H9 (cell line): ENCODE data around the gene SPTAN1. TPM values are rescaled to one million over a fixed set of nuclear protein-coding genes. Genes with fewer than 3 reads are reported as not detected.

Source experiments
- DNase-seq: peaks from one replicate; pipeline ENCODE4 v3.0.0-alpha.2; 2017
- H2AFZ ChIP-seq: one replicate; pipeline ENCODE4 v1.6.1; 2013; ENCODE audit warnings: mild to moderate bottlenecking, low read length, control low read depth, moderate library complexity
- H2AK5ac ChIP-seq: 2 replicates; pipeline ENCODE4 v1.6.1; 2013; ENCODE audit warnings: low read length, control low read depth, mixed read lengths; ENCODE audit not compliant: insufficient read length
- H2BK120ac ChIP-seq: one replicate; pipeline ENCODE4 v1.6.1; 2013; ENCODE audit warnings: low read depth, mild to moderate bottlenecking, low read length, control low read depth, inconsistent platforms; ENCODE audit not compliant: poor library complexity, severe bottlenecking
- H2BK12ac ChIP-seq: 2 replicates; pipeline ENCODE4 v1.6.1; 2013; ENCODE audit warnings: low read length, control low read depth, mixed read lengths, low read depth; ENCODE audit not compliant: insufficient read length
- H2BK15ac ChIP-seq: 2 replicates; pipeline ENCODE4 v1.6.1; 2013; ENCODE audit warnings: low read depth, low read length, control low read depth
- H2BK20ac ChIP-seq: one replicate; pipeline ENCODE4 v1.6.1; 2013; ENCODE audit warnings: low read depth, mild to moderate bottlenecking, low read length, control low read depth, inconsistent platforms; ENCODE audit not compliant: poor library complexity, severe bottlenecking
- H2BK5ac ChIP-seq: 2 replicates; pipeline ENCODE4 v1.6.1; 2013; ENCODE audit warnings: low read length, control low read depth, mixed read lengths; ENCODE audit not compliant: insufficient read length
- H3K14ac ChIP-seq: 2 replicates; pipeline ENCODE4 v1.6.1; 2013; ENCODE audit warnings: low read length, control low read depth; ENCODE audit not compliant: insufficient read depth
- H3K18ac ChIP-seq: 2 replicates; pipeline ENCODE4 v1.6.1; 2013; ENCODE audit warnings: low read depth, mild to moderate bottlenecking, mixed read lengths, low read length, control low read depth; ENCODE audit not compliant: insufficient read length
- H3K23ac ChIP-seq: 2 replicates; pipeline ENCODE4 v1.6.1; 2013; ENCODE audit warnings: low read length, control low read depth, mixed read lengths, low read depth; ENCODE audit not compliant: insufficient read length
- H3K23me2 ChIP-seq: 2 replicates; pipeline ENCODE4 v1.6.1; 2013; ENCODE audit warnings: low read depth, mild to moderate bottlenecking, mixed read lengths, low read length, control low read depth; ENCODE audit not compliant: insufficient read length, poor library complexity, severe bottlenecking
- H3K27ac ChIP-seq: 2 replicates; pipeline ENCODE4 v1.5.1; 2013; ENCODE audit warnings: low read length, control low read depth, mixed read lengths, low read depth; ENCODE audit not compliant: insufficient read length
- H3K27me3 ChIP-seq: 2 replicates; pipeline ENCODE4 v1.6.1; 2013; ENCODE audit warnings: low read length, control low read depth, inconsistent platforms; ENCODE audit not compliant: insufficient read depth
- H3K4ac ChIP-seq: 2 replicates; pipeline ENCODE4 v1.6.1; 2013; ENCODE audit warnings: low read depth, mild to moderate bottlenecking, control low read depth, inconsistent platforms, low read length, moderate library complexity
- H3K4me1 ChIP-seq: 2 replicates; pipeline ENCODE4 v1.6.1; 2013; ENCODE audit warnings: low read length, control low read depth, inconsistent platforms; ENCODE audit not compliant: insufficient read depth
- H3K4me2 ChIP-seq: 2 replicates; pipeline ENCODE4 v1.6.1; 2013; ENCODE audit warnings: low read length, control low read depth, mixed read lengths; ENCODE audit not compliant: insufficient read length, insufficient read depth
- H3K56ac ChIP-seq: 2 replicates; pipeline ENCODE4 v1.6.1; 2013; ENCODE audit warnings: low read depth, mild to moderate bottlenecking, mixed read lengths, low read length, control low read depth; ENCODE audit not compliant: insufficient read length
- H3K79me1 ChIP-seq: 2 replicates; pipeline ENCODE4 v1.6.1; 2013; ENCODE audit warnings: low read depth, mild to moderate bottlenecking, moderate library complexity, low read length, control low read depth, inconsistent platforms; ENCODE audit not compliant: insufficient read depth, poor library complexity, severe bottlenecking
- H3K79me2 ChIP-seq: 2 replicates; pipeline ENCODE4 v1.6.1; 2013; ENCODE audit warnings: low read length, control low read depth, inconsistent platforms; ENCODE audit not compliant: insufficient read depth
- H3K9ac ChIP-seq: 2 replicates; pipeline ENCODE4 v1.6.1; 2013; ENCODE audit warnings: low read length, control low read depth, mixed read lengths; ENCODE audit not compliant: insufficient read length; ENCODE audit errors: extremely low read depth
- H3K9me3 ChIP-seq: one replicate; pipeline ENCODE4 v1.6.1; 2013; ENCODE audit warnings: low read depth, low read length, inconsistent platforms; ENCODE audit not compliant: control insufficient read depth
- H3T11ph ChIP-seq: one replicate; pipeline ENCODE4 v1.6.1; 2013; ENCODE audit warnings: mild to moderate bottlenecking, low read length, control low read depth, inconsistent platforms
- H4K20me1 ChIP-seq: one replicate; pipeline ENCODE4 v1.6.1; 2013; ENCODE audit not compliant: control insufficient read depth, insufficient read length, insufficient read depth
- H4K5ac ChIP-seq: 2 replicates; pipeline ENCODE4 v1.6.1; 2013; ENCODE audit warnings: low read depth, mild to moderate bottlenecking, mixed read lengths, low read length, control low read depth; ENCODE audit not compliant: insufficient read length
- H4K8ac ChIP-seq: replicated peaks from 2 replicates; pipeline ENCODE4 v1.6.1; 2013; ENCODE audit warnings: low read length, control low read depth, mixed read lengths, low read depth; ENCODE audit not compliant: insufficient read length
- H4K91ac ChIP-seq: 2 replicates; pipeline ENCODE4 v1.6.1; 2013; ENCODE audit warnings: low read depth, mild to moderate bottlenecking, moderate library complexity, mixed read lengths, low read length, control low read depth; ENCODE audit not compliant: insufficient read length
- H3K27ac Mint-ChIP-seq, 3 experiments: 2 replicates in 2 of 3; 3 replicates in 1 of 3; pipeline ENCODE4 v1.8.0; 2020 to 2021; ENCODE audit warnings: mixed read lengths in 3 of 3, mild to moderate bottlenecking in 1 of 3, moderate library complexity in 1 of 3
- H3K27me3 Mint-ChIP-seq: 2 replicates; pipeline ENCODE4 v1.8.0; 2021; ENCODE audit warnings: low read depth, mild to moderate bottlenecking, moderate library complexity, mixed read lengths
- H3K36me3 Mint-ChIP-seq, 3 experiments: 2 replicates in 2 of 3; 3 replicates in 1 of 3; pipeline ENCODE4 v1.8.0; 2020 to 2021; ENCODE audit warnings: low read depth in 3 of 3, mixed read lengths in 3 of 3; ENCODE audit not compliant: insufficient read depth in 1 of 3
- H3K4me1 Mint-ChIP-seq, 2 experiments: 2 replicates each; pipeline ENCODE4 v1.8.0; 2020; ENCODE audit warnings: mixed read lengths in 2 of 2
- H3K4me3 Mint-ChIP-seq, 2 experiments: 2 replicates in 1 of 2; 3 replicates in 1 of 2; pipeline ENCODE4 v1.8.0; 2020 to 2021; ENCODE audit warnings: mild to moderate bottlenecking in 2 of 2, mixed read lengths in 2 of 2, moderate library complexity in 1 of 2
- H3K9me3 Mint-ChIP-seq, 2 experiments: 2 replicates in 1 of 2; 3 replicates in 1 of 2; pipeline ENCODE4 v1.8.0; 2020; ENCODE audit warnings: mild to moderate bottlenecking in 2 of 2, mixed read lengths in 2 of 2, moderate library complexity in 1 of 2
- WGBS: extraction: QIAGEN DNeasy Blood & Tissue Kit; methylation state at CpG from one replicate; pipeline ENCODE4 v1.1.7; 2013; ENCODE audit warnings: missing lambda C conversion rate, low lambda C conversion rate, mixed read lengths; ENCODE audit not compliant: insufficient read length; ENCODE audit errors: extremely low coverage; 5-methylcytosine and 5-hydroxymethylcytosine counted together
- total RNA-seq: library from RNA; stranded (reverse); gene quantifications from 2 replicates; pipeline ENCODE4 v1.2.1, GENCODE V29; 2021
- TF ChIP-seq, protein P1 (sequence below): fragments of 200-600 bp; sonication (generic); conservative IDR thresholded peaks from 3 replicates; pipeline ENCODE4 v1.8.0; 2021; ENCODE audit warnings: antibody characterized with exemption, mild to moderate bottlenecking

The SPTAN1 gene
- total RNA-seq, 1 experiment from 2014 or later, result 213 TPM

DNA sequence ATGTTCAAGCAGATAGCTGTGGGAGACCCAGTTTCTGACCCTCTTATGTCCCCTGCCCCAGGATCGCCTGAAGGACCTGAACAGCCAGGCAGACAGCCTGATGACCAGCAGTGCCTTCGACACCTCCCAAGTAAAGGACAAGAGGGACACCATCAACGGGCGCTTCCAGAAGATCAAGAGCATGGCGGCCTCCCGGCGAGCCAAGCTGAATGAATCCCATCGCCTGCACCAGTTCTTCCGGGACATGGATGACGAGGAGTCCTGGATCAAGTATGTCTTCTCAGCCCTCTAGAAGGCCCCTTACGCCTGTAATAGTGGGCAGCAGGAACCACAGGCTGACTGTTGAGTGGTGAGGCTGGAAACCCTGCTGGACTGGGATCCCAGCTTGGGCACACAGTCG, 63.2 kb downstream of the SPTAN1 start:
- no CpG with 5 or more reads among the region's 12 CpGs for WGBS
- no peak overlapping the region for H2BK120ac ChIP-seq
- no peak overlapping the region for H4K91ac ChIP-seq
- Mint-ChIP-seq H3K4me1 (no peaks in the 10 kb centered on the region), H3K27me3 (no peaks in the 10 kb centered on the region), H3K4me3 (no peak overlapping the region), H3K36me3 (peaks cover 36 to 87% (median 82%) of the 10 kb centered on the region in 3 experiments), H3K9me3 (no peaks in the 10 kb centered on the region), H3K27ac (no peak overlapping the region; a peak in 1 of 7 replicates)
- H3K79me1 ChIP-seq, result no peaks in the 10 kb centered on the region
- H3K9ac ChIP-seq, result no peak overlapping the region
- H3K23ac ChIP-seq, result no peak overlapping the region
- no peak overlapping the region for H3K18ac ChIP-seq
- H2BK20ac ChIP-seq, result no peak overlapping the region
- no peak overlapping the region for H2AFZ ChIP-seq
- no peaks in the 10 kb centered on the region for H3K23me2 ChIP-seq
- no peak overlapping the region for H4K5ac ChIP-seq
- H3K56ac ChIP-seq, result no peak overlapping the region
- no peak overlapping the region for H3K14ac ChIP-seq
- H4K8ac ChIP-seq, result no peak overlapping the region
- no peak overlapping the region for H3K4ac ChIP-seq
- H2BK12ac ChIP-seq, result no peak overlapping the region
- no peak overlapping the region for H3T11ph ChIP-seq
- H3K27ac ChIP-seq, result no peak overlapping the region
- no peaks in the 10 kb centered on the region for H3K79me2 ChIP-seq
- no peak overlapping the region for H3K4me2 ChIP-seq
- no peak for DNase-seq
- TF ChIP-seq, protein P1, sequence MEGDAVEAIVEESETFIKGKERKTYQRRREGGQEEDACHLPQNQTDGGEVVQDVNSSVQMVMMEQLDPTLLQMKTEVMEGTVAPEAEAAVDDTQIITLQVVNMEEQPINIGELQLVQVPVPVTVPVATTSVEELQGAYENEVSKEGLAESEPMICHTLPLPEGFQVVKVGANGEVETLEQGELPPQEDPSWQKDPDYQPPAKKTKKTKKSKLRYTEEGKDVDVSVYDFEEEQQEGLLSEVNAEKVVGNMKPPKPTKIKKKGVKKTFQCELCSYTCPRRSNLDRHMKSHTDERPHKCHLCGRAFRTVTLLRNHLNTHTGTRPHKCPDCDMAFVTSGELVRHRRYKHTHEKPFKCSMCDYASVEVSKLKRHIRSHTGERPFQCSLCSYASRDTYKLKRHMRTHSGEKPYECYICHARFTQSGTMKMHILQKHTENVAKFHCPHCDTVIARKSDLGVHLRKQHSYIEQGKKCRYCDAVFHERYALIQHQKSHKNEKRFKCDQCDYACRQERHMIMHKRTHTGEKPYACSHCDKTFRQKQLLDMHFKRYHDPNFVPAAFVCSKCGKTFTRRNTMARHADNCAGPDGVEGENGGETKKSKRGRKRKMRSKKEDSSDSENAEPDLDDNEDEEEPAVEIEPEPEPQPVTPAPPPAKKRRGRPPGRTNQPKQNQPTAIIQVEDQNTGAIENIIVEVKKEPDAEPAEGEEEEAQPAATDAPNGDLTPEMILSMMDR, result no peak
- H2BK5ac ChIP-seq, result no peak overlapping the region
- H3K4me1 ChIP-seq, result no peaks in the 10 kb centered on the region
- H3K27me3 ChIP-seq, result no peaks in the 10 kb centered on the region
- H3K9me3 ChIP-seq, result no peaks in the 10 kb centered on the region
- no peaks in the 10 kb centered on the region for H4K20me1 ChIP-seq
- H2AK5ac ChIP-seq, result no peak overlapping the region
- H2BK15ac ChIP-seq, result no peak overlapping the region
